ENCODE results near the gene NBAS. TPM values are rescaled to one million over a fixed set of nuclear protein-coding genes. Genes with fewer than 3 reads are reported as not detected.

NBAS gene
- total RNA-seq, 1 donor from 2014 or later, result 52.9 TPM

- no peaks in the 10 kb centered on the region for H3K4me1 Mint-ChIP-seq
- no peak for DNase-seq (ENCODE audit: low spot score in 2 of 2, unreplicated experiment in 2 of 2)
These were observed 12.2 kb downstream of the NBAS start for GRCh38 chr2:15548974-15549373.

DNA sequence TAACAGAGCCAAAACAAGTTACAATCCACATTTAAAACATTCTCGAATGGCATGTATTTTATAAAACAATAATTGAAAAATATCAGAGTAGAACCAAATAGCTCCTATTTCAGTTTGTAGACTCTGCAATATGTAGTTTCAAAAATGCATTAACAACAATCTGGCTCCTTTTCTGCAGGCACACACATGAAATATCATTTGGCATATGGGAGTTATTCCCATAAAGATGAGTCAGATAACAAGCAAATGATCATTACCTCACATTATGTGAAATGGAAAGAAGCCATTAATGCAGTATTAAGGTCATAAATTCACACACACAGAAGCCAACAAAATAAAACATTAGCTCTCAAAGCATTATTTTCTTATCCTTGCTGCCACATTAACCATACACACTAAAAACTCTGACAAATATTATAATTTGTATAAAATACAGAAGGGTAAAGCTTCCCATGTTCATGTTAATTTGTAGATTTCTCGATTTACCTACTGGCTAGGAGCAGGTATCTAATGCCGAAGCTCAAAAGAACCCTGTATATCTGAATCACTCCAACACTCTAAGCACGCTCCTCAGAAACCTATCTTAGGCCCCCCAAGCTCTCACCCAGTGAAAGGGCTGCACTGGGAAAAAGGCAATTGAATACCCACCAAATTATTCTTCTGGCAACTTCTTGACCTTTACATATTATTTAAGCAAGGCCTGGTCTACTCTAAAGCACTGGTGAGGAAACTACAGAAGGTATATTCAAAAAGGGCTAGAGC lies 13.8 kb downstream of the NBAS start:
- DNase-seq (ENCODE audit: low spot score in 2 of 2, unreplicated experiment in 2 of 2), result no peak
- TF ChIP-seq, protein P1, sequence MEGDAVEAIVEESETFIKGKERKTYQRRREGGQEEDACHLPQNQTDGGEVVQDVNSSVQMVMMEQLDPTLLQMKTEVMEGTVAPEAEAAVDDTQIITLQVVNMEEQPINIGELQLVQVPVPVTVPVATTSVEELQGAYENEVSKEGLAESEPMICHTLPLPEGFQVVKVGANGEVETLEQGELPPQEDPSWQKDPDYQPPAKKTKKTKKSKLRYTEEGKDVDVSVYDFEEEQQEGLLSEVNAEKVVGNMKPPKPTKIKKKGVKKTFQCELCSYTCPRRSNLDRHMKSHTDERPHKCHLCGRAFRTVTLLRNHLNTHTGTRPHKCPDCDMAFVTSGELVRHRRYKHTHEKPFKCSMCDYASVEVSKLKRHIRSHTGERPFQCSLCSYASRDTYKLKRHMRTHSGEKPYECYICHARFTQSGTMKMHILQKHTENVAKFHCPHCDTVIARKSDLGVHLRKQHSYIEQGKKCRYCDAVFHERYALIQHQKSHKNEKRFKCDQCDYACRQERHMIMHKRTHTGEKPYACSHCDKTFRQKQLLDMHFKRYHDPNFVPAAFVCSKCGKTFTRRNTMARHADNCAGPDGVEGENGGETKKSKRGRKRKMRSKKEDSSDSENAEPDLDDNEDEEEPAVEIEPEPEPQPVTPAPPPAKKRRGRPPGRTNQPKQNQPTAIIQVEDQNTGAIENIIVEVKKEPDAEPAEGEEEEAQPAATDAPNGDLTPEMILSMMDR (IDR thresholded peaks at IDR 0.05; ENCODE audit: unreplicated experiment), result no peak
- H3K4me1 Mint-ChIP-seq, result no peaks in the 10 kb centered on the region
- H3K4me3 Mint-ChIP-seq, result no peak overlapping the region
- H3K27ac Mint-ChIP-seq, result no peak overlapping the region
- no peaks in the 10 kb centered on the region for H3K27me3 Mint-ChIP-seq (ENCODE audit: low read depth)
- H3K9me3 Mint-ChIP-seq, result no peaks in the 10 kb centered on the region
- peaks cover 14% of the 10 kb centered on the region for H3K36me3 Mint-ChIP-seq

More at GRCh38 chr2:15548974-15549373, 12.2 kb downstream of the NBAS start:
- no peak overlapping the region for H3K4me3 Mint-ChIP-seq
- peaks cover 20% of the 10 kb centered on the region for H3K36me3 Mint-ChIP-seq
- H3K27me3 Mint-ChIP-seq (ENCODE audit: low read depth), result no peaks in the 10 kb centered on the region
- no peak overlapping the region for H3K27ac Mint-ChIP-seq
- TF ChIP-seq, protein P1 (IDR thresholded peaks at IDR 0.05; ENCODE audit: unreplicated experiment), result no peak
- no peaks in the 10 kb centered on the region for H3K9me3 Mint-ChIP-seq

DNA sequence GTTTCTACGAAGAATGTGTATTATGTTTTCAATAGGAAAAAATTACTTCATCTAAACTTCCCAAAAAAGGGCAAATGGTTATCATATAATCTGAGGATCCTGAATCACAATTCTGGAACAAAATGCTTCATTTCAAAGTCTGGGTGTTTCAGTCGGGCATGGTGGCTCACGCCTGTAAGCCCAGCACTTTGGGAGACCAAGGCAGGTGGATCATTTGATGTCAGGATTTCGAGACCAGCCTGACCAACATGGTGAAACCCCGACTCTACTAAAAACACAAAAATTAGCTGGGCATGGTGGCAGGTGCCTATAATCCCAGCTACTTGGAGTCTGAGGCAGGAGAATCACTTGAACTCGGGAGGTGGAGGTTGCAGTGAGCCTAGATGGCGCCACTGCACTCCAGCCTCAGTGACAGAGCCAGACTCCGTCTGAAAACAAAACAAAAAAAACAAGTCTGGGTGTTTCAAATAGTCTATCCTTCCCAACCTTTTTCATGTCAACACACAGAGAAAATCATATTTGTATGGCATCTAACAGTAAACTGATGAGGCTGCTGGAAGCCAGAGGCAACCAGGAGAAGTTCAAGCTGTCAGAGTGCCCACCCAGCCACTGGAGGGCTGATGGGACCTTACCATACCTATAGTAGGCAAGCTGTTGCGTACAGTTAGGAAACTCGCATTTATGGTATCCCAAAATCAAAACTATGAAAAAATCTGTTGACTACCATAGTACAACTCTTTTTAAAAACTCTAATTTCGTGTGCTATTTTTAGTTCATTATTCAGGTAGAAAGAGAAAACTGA lies 14.6 kb downstream of the NBAS start:
- Mint-ChIP-seq H3K27ac (no peak overlapping the region), H3K4me1 (no peaks in the 10 kb centered on the region), H3K36me3 (peaks cover 11% of the 10 kb centered on the region), H3K27me3 (ENCODE audit: low read depth) (no peaks in the 10 kb centered on the region), H3K9me3 (no peaks in the 10 kb centered on the region), H3K4me3 (no peak overlapping the region)
- DNase-seq (ENCODE audit: low spot score in 2 of 2, unreplicated experiment in 2 of 2), result no peak
- TF ChIP-seq, protein P1 (IDR thresholded peaks at IDR 0.05; ENCODE audit: unreplicated experiment), result no peak

- H3K9me3 Mint-ChIP-seq, result peaks cover 4% of the 10 kb centered on the region
- H3K4me3 Mint-ChIP-seq, result no peak overlapping the region
- H3K4me1 Mint-ChIP-seq, result no peaks in the 10 kb centered on the region
- H3K27me3 Mint-ChIP-seq (ENCODE audit: low read depth), result no peaks in the 10 kb centered on the region
- no peak for DNase-seq (ENCODE audit: low spot score in 2 of 2, unreplicated experiment in 2 of 2)
- peaks cover 22% of the 10 kb centered on the region for H3K36me3 Mint-ChIP-seq
- no peak overlapping the region for H3K27ac Mint-ChIP-seq
- TF ChIP-seq, protein P1 (IDR thresholded peaks at IDR 0.05; ENCODE audit: unreplicated experiment), result no peak
These were observed 16.9 kb downstream of the NBAS start for GRCh38 chr2:15544227-15544626.

GRCh38 chr2:15543541-15543940 lies 17.6 kb downstream of the NBAS start:
- peaks cover 4% of the 10 kb centered on the region for H3K9me3 Mint-ChIP-seq
- TF ChIP-seq, protein P1 (IDR thresholded peaks at IDR 0.05; ENCODE audit: unreplicated experiment), result no peak

More at GRCh38 chr2:15543541-15543940, 17.6 kb downstream of the NBAS start:
- H3K4me3 Mint-ChIP-seq, result no peak overlapping the region
- H3K4me1 Mint-ChIP-seq, result no peaks in the 10 kb centered on the region
- DNase-seq (ENCODE audit: low spot score in 2 of 2, unreplicated experiment in 2 of 2), result no peak
- H3K36me3 Mint-ChIP-seq, result peaks cover 20% of the 10 kb centered on the region
- no peak overlapping the region for H3K27ac Mint-ChIP-seq
- H3K27me3 Mint-ChIP-seq (ENCODE audit: low read depth), result no peaks in the 10 kb centered on the region

All from mesothelial cell of epicardium (in vitro differentiated cells).